GM23248 (cell line): ENCODE data around the gene PDZRN4. TPM values are rescaled to one million over a fixed set of nuclear protein-coding genes. Genes with fewer than 3 reads are reported as not detected.

Experiments used
- DNase-seq: peaks from one replicate; pipeline ENCODE4 v3.0.0-alpha.2; 2015
- H2AFZ ChIP-seq: fragments of 200-600 bp; sonication (generic); 2 replicates; pipeline ENCODE4 v1.6.1; 2016; ENCODE audit warnings: antibody characterized with exemption
- H3F3A ChIP-seq: fragments of 200-600 bp; sonication (generic); 2 replicates; pipeline ENCODE4 v1.6.1; 2016; ENCODE audit warnings: mild to moderate bottlenecking, antibody characterized with exemption, mixed run types; ENCODE audit not compliant: insufficient read depth
- H3K27ac ChIP-seq: fragments of 200-600 bp; sonication (generic); 2 replicates; pipeline ENCODE4 v1.5.1; 2016; ENCODE audit warnings: mild to moderate bottlenecking
- H3K27me3 ChIP-seq: fragments of 200-600 bp; sonication (generic); replicated peaks from 2 replicates; pipeline ENCODE4 v1.6.1; 2016; ENCODE audit warnings: mild to moderate bottlenecking; ENCODE audit not compliant: insufficient read depth
- H3K36me3 ChIP-seq: fragments of 200-600 bp; sonication (generic); 2 replicates; pipeline ENCODE4 v1.6.1; 2016; ENCODE audit warnings: low read depth, mild to moderate bottlenecking
- H3K4me1 ChIP-seq: fragments of 200-600 bp; sonication (generic); 2 replicates; pipeline ENCODE4 v1.6.1; 2016; ENCODE audit warnings: mild to moderate bottlenecking; ENCODE audit not compliant: insufficient read depth
- H3K4me2 ChIP-seq: fragments of 200-600 bp; sonication (generic); one replicate; pipeline ENCODE4 v1.6.1; 2016; ENCODE audit warnings: mild to moderate bottlenecking; ENCODE audit not compliant: unreplicated experiment
- H3K4me3 ChIP-seq: fragments of 200-600 bp; sonication (generic); 2 replicates; pipeline ENCODE4 v1.5.1; 2016; ENCODE audit warnings: mild to moderate bottlenecking
- H3K79me2 ChIP-seq: fragments of 200-600 bp; sonication (generic); 2 replicates; pipeline ENCODE4 v1.6.1; 2016; ENCODE audit warnings: mild to moderate bottlenecking; ENCODE audit not compliant: insufficient read depth
- H3K9ac ChIP-seq: fragments of 200-600 bp; sonication (generic); 2 replicates; pipeline ENCODE4 v1.6.1; 2016; ENCODE audit warnings: mild to moderate bottlenecking
- H3K9me2 ChIP-seq: fragments of 200-600 bp; sonication (generic); 2 replicates; pipeline ENCODE4 v1.6.1; 2016; ENCODE audit warnings: mixed run types, mild to moderate bottlenecking, moderate library complexity; ENCODE audit not compliant: insufficient read depth
- H3K9me3 ChIP-seq: fragments of 200-600 bp; sonication (generic); one replicate; pipeline ENCODE4 v1.6.1; 2017; ENCODE audit warnings: low read depth
- H4K20me1 ChIP-seq: fragments of 200-600 bp; sonication (generic); 2 replicates; pipeline ENCODE4 v1.6.0; 2016; ENCODE audit not compliant: insufficient read depth
- EZH2 ChIP-seq: fragments of 200-600 bp; sonication (generic); IDR thresholded peaks from 2 replicates; pipeline ENCODE4 v1.6.1; 2018; ENCODE audit warnings: antibody characterized with exemption, mild to moderate bottlenecking; ENCODE audit not compliant: insufficient read depth, poor library complexity, severe bottlenecking
- EZH2phosphoT487 ChIP-seq: fragments of 200-600 bp; sonication (generic); IDR thresholded peaks from 2 replicates; pipeline ENCODE4 v1.6.1; 2018; ENCODE audit warnings: antibody characterized with exemption, moderate library complexity, mild to moderate bottlenecking, low read depth; ENCODE audit not compliant: insufficient read depth
- WGBS, 2 experiments: methylation state at CpG; one replicate each; pipeline ENCODE4 v1.1.6; 2015 to 2017; ENCODE audit warnings: low lambda C conversion rate in 2 of 2, low coverage in 1 of 2; ENCODE audit errors: missing lambda C conversion rate in 2 of 2; 5-methylcytosine and 5-hydroxymethylcytosine counted together
- in situ Hi-C: fragments of 300-500 bp; cut with MboI; formaldehyde crosslinking; loops from 2 replicates; pipeline ENCODE4 v1.15.0; 2020
- polyA plus RNA-seq: library from polyadenylated mRNA; unstranded; fragments of >200 nt; fragmentation: Nextera tagmentation; extraction: Ambion mirVana; gene quantifications from 2 replicates; pipeline ENCODE4 v1.2.1, GENCODE V29; 2016
- total RNA-seq: library from RNA; depleted of rRNA; stranded (reverse); fragments of >200 nt; shearing (Covaris generic); gene quantifications from 2 replicates; pipeline ENCODE4 v1.2.3, GENCODE V29; 2014

PDZRN4 gene
- total and polyA plus RNA-seq, 2 experiments from 2014 or later, result not detected

DNA sequence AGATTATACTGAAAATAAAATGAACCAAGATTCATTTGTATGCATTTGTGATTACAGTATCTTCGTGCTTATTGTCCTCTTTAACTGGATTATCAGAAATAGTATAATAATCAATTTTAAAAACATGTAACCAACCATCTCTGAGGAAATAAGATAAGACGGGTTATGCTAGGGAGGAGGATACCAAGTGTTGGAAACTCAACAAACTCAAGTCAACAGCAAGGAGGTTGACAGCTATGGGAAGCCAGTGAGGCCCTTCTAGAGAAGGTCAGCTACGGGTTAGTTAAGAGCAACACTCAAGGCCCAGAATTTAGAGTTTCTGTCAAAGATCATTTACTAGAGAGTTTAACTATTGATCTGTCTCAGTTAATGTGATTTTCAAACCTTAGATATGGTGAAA lies 137.2 kb downstream of the PDZRN4 start:
- 19 to 33% methylated on average over 3 of the region's 3 CpGs for WGBS, 2 experiments
- no peak overlapping the region for H3K27ac ChIP-seq
- no peak overlapping the region for H2AFZ ChIP-seq
- no peaks in the 10 kb centered on the region for H4K20me1 ChIP-seq
- no peaks in the 10 kb centered on the region for H3K79me2 ChIP-seq
- no peaks in the 10 kb centered on the region for H3K27me3 ChIP-seq
- no peaks in the 10 kb centered on the region for H3K9me2 ChIP-seq
- no peak overlapping the region for H3K9ac ChIP-seq
- in situ Hi-C loops, result no loop called here
- no peaks in the 10 kb centered on the region for H3F3A ChIP-seq
- TF ChIP-seq EZH2 (no peak), EZH2phosphoT487 (no peak)
- no peak overlapping the region for H3K4me2 ChIP-seq
- no peaks in the 10 kb centered on the region for H3K36me3 ChIP-seq
- DNase-seq, result no peak
- no peaks in the 10 kb centered on the region for H3K4me1 ChIP-seq
- H3K9me3 ChIP-seq, result no peaks in the 10 kb centered on the region
- no peak overlapping the region for H3K4me3 ChIP-seq

DNA sequence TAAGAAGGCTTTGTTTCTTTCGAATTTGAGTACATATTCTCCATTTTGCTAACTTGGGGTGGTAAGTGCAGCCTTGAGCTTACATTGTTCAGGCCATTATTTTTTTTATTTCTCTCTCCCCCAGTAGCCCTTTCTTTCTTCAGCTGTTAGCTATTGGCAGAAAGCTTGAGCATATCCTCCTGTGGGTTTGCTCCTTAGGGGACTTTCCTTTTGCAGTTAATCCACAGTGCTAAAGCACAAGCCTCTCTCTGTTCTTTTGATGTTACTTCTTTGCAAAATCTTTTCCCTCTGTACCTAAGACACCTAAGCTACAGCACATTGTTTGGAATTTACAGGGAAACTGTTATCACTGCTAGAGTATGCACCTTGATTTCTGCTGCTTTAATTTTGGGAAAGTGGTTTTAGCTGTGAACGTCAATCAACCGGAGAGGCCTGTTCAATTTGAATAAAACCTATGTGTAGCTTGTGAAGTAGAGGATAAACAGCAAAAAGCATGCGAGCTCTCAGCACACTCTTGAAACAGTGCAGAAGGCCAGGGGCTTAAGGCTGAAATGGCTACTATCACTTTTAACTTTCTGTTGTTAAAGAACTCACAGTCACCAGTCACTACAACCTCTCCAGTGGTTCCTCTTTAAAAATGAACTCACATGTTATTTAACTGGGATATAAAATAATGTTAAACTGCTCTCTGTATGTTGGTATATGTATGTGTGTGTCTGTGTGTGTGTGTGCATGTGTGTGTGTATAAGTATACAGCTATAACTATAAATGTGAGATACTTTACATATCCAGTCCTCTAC lies 139.2 kb downstream of the PDZRN4 start:
- TF ChIP-seq EZH2phosphoT487 (no peak), EZH2 (no peak)
- Histone ChIP-seq H2AFZ (no peak overlapping the region), H3K4me2 (no peak overlapping the region), H3K27me3 (no peaks in the 10 kb centered on the region), H3K36me3 (no peaks in the 10 kb centered on the region), H3K9me3 (no peaks in the 10 kb centered on the region), H4K20me1 (no peaks in the 10 kb centered on the region), H3K4me3 (no peak overlapping the region), H3K79me2 (no peaks in the 10 kb centered on the region), H3K4me1 (no peaks in the 10 kb centered on the region), H3K9me2 (no peaks in the 10 kb centered on the region), H3K9ac (no peak overlapping the region), H3K27ac (no peak overlapping the region), H3F3A (no peaks in the 10 kb centered on the region)
- 32 to 33% methylated on average over 4 of the region's 4 CpGs for WGBS, 2 experiments
- DNase-seq, result no peak
- in situ Hi-C loops, result no loop called here

DNA sequence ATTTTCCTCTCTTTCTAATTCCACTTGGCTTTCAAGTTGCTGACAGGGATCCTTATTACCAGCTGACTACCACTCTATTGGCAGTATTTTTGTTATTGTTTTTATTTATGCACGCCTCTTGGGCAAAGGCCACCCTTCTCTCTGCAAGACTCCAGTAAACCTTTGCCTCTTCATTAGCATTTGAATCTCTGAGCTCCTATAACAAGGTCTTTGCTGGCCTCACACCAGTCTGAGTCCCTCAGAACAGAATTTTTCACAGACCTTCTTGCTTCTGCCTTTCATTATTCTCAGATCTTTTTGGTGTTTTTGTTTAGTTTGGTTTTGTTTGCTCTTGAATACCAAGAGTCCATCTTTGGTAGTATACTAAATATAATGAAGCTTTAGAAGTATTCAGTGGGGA lies 145.9 kb downstream of the PDZRN4 start:
- no peaks in the 10 kb centered on the region for H3K9me3 ChIP-seq
- no peaks in the 10 kb centered on the region for H4K20me1 ChIP-seq
- no peaks in the 10 kb centered on the region for H3K79me2 ChIP-seq
- H3K9ac ChIP-seq, result no peak overlapping the region
- DNase-seq, result no peak
- no peak overlapping the region for H3K4me2 ChIP-seq
- TF ChIP-seq EZH2 (no peak), EZH2phosphoT487 (no peak)
- no peaks in the 10 kb centered on the region for H3K4me1 ChIP-seq
- 0% methylated on average over 1 of the region's 1 CpG for WGBS, 2 experiments
- in situ Hi-C loops, result no loop called here
- no peaks in the 10 kb centered on the region for H3K36me3 ChIP-seq
- H3K4me3 ChIP-seq, result no peak overlapping the region
- H2AFZ ChIP-seq, result no peak overlapping the region
- no peaks in the 10 kb centered on the region for H3F3A ChIP-seq
- H3K27me3 ChIP-seq, result no peaks in the 10 kb centered on the region
- H3K9me2 ChIP-seq, result no peaks in the 10 kb centered on the region
- H3K27ac ChIP-seq, result no peak overlapping the region

DNA sequence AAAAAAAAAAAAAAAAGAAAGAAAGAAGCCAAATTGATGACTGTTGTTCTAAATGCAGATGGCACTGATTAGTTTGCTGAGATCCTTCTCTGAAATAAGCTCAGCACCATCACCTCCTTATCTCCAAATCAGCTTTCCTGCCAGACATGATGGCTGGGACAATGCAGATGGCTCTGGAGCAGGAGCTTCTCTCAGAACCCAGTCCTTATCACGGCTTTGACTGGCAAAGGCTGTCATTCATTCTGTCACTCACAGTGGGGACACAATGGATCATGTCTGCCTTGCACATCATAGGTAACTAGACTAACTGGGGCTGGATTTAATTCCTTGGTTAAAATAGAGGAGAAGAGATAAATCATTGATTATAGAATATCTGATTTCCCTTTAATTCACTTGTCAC lies 146.3 kb downstream of the PDZRN4 start:
- DNase-seq, result no peak
- in situ Hi-C loops, result no loop called here
- Histone ChIP-seq H4K20me1 (no peaks in the 10 kb centered on the region), H3K4me3 (no peak overlapping the region), H3K27ac (no peak overlapping the region), H3K36me3 (no peaks in the 10 kb centered on the region), H3K4me1 (no peaks in the 10 kb centered on the region), H2AFZ (no peak overlapping the region), H3K4me2 (no peak overlapping the region), H3K27me3 (no peaks in the 10 kb centered on the region), H3K9ac (no peak overlapping the region), H3K79me2 (no peaks in the 10 kb centered on the region), H3K9me2 (no peaks in the 10 kb centered on the region), H3K9me3 (no peaks in the 10 kb centered on the region), H3F3A (no peaks in the 10 kb centered on the region)
- 7 to 23% methylated on average over 1 of the region's 1 CpG for WGBS, 2 experiments
- TF ChIP-seq EZH2phosphoT487 (no peak), EZH2 (no peak)
